EH (cell line): Measurements from ENCODE around the gene TMEM109.

Experiments
- DNase-seq: peaks from one replicate; pipeline ENCODE4 v3.0.0-alpha.2; 2015; ENCODE audit warnings: low read depth

Gene TMEM109

DNA sequence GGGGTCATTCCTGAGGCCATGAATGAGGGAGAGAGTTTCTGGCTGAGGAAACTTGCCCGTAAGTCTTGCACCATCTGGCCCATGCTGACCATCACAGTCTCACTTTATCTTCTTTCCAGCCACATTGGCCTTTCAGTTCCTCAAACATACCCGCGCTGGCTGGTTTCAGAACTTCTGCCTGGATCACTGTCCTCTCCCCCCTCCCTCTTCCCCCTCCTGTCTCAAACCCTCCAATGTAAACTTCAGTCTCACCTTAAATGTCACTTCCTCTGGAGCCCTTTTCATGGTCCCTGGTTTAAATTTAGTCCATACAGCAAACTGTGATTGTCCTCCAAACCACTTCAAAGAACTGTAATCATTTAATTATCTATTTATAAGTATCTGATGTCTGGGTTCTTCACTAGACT is 3.7 kb upstream of the TMEM109 start:
- no peak for DNase-seq

DNA sequence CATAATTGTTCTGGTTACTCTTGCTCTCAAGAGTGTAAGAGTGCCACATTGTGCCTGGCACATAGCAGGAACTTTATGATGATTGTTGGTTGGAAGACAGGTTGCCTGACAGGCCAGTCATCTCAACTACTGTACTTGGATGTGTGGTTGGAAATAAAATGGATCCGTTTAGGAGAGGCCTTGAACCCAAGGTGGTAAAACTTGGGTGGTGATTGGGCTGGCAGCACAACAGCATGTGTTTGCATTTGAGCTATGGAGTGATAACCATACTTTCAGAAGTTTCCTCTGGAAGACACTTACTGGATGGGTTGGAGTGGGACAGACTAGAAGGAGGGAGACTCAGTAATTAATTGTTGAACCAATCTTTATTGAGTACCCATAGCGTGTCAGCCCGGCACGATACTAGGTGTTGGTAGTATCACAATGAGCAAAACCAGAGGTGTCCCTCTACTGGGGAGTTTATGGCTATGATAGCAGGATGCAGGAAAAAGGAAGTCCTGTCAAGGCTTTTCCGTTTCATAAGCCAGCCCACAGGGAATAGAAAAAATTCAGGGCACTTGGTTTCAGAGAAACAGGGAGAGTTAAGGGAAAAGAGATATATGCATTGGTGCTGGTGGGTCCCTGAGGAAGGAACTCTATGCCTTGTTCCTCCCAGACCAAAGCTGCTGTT is 3.1 kb upstream of the TMEM109 start:
- DNase-seq = peak; percentile 17

DNA sequence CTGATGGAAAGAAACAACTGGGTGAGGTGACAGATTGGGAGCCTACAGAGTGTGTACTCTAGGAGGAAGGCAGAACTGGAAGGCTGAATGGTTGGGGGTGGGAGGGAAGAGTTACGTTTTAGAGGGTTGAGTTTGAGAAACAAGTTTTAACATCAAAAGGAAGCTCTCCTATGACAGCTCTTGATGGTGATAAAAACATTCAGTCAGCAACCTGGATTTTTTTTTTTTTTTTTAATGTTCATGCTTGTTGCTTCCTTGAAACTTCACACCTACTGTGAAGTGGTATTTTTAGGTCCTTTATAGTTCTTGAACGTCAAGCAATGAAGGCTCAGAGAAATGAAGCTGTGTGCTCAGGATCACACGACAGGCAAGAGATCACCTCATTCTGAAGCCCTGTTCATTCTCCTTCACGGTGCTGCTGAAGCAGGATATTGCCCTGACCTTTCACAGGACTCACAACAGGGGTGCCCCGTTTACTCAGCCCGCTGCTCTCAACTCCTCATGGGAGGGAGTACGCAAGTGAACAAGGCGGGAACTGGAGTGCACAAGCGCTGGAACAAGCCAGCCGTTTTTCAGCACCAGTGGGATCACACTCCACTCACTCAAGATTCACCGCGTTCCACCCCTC is 1.6 kb upstream of the TMEM109 start:
- no peak for DNase-seq

DNA sequence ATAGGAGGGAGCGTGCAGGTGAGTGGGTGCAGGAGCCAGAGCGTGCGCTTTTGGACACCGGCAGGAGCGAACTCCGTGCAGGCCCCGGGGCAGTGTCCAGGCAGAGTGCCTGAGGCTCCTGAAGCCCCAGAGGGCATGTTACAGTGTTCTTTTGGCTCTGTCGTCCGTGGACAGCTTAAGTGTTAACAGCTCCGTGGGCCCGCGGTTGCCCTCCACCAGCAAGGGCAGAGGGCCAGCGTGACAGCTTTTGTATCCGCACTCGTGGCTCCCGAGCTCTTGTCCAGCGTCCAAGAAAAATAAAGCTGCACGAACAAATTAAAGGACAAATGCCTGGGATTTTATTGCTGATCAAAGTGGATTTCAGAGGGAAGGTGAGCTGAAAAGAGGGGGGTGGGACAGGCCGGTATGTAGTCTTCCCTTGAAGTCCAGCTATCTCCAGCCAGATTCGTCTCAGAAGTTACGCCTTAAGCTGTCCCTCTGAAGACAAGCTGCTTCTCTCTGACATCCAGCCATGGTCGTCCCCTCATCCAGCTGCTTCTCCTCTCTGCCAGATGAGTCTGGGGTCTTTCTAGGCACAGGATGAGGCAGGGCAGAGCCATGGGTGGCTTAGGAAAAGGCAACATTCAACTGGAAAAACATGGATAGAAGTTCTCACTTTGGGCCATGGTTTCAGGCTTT is 968 bp upstream of the TMEM109 start:
- DNase-seq = no peak

DNA sequence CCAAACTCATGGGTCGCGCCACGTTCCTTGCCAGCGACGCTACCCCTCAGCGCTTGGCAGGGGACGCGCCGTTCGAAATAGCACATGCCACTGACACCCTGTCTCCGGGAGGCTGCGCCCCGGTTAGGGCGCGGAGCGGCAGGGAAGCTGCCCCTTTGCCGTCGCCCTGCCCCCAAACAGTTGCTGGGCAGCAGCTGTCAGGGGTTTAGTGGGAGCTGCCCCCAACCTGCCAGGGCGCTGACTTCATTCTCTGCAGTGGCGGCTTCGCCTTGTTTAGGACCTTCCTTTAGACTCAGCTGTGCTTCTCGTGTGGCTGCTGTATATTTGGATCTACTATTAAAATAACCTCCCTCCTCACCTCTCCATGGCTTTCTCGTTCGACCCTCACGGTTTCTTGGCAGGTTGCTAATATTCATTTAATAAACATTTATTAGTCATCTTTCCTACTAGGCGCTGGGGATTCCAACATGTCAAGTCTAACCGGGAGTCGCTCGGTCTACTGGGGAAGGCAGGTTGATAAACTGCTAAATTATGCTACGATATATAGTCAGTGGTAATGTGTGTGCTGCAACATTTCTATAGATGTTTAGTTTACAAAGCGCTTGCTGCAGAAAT is 782 bp downstream of the TMEM109 start:
- DNase-seq = peak; percentile 41

DNA sequence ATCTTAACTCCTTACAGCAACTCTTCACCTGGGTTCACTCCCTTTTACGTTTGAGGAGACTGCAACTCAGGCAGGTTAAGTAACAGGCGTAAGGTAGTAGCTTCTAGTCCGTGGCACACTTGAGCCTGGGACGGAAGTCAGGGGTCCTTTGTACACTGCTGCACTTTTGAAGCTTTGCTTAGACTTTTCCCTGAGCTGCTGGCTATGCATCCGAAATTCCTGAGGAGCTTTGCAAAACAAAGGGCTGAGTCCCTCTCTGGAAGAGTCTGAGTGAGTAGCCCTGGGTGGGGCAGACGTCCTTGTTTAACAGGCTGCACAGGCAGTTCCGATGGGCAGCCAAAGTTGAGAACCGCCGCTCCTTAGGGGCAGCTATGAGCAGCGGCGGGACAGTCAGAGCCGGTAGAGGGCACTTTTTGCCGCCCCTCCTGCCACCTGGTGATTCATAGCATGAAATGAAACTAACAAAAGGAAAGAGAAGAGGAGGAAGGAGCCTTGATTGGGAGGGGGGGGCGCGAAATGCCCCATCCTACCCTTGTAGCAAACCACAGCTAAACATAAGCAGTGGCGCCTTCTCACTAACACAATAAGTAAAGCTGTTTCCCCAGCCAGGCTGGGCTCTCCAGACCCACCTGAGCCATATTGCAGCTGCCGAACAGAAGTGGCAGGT is 1.4 kb downstream of the TMEM109 start:
- DNase-seq = peak; percentile 78

DNA sequence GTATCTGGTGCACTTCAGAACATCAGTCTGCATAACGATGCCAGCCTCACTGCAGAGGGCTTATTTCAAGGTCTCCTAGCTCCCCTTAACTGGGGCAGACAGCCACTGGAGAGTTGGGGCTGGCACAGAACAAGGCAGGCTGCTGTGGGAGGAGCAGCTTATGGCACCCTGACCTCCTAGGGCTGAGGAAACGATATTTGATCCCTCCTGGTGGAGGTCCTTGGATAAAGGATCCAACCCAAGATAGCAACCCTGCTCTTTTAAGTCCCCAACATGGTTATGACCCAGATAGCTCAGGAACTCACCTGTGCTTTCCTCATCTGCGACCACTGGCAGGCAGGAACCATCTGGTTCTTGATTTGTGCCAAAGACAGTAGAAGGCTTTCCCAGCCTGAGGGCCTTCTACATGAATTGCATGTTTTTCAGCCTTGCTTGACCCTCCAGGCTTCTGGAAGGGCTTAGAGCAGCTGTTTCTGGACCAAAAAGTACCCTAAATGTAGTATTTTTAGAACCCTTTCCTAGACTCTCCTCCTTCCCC is 2.8 kb downstream of the TMEM109 start:
- no peak for DNase-seq

DNA sequence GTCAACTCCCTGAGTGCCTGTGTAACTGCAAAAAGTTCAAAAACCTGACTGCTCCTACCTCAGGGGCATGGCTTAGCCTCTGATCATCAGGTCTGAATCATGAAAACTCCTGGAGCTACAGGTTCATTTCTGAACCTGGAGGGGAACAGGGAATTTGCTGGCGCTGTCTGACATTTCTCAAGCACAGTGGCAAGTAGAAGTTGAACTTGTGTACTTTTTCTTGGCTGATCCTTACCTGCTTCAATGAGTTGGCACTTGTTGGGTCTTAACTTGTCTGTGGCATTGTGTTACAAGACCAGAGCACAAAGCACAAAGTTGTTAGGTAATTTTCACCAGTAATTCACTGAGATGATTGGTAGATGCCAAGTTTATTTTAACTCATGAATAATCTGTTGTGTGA is 3.3 kb downstream of the TMEM109 start:
- DNase-seq = no peak

DNA sequence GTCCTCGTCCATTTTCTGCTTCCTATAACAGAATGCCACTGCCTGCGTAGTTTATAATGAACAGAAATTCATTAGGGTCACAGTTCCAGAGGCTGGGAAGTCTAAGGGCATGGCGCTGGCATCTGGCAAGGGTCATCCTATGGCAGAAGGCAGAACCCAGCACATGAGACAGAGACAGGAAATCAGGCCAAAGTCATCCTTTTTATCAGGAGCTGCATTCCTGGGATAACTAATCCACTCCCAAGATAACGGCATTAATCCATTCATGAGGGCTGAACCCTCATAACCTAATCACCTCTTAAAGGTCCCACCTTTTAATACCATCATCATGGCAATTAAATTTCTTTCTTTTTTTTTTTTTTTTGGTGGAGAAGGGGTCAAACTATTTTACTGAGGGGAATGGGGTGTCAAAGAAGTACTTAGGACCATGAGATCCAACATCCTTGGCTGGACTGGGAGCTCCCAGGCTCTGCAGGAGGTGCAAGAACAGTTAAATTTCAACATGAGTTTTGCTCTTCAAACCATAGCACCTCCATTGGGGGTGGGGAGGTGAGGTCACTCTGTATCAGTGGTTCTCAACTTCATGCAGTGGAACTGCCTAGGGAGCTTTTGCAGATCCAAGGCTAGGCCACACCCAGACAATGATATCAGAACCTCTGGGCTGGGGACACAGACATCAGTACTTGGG is 4.4 kb downstream of the TMEM109 start:
- DNase-seq = no peak

DNA sequence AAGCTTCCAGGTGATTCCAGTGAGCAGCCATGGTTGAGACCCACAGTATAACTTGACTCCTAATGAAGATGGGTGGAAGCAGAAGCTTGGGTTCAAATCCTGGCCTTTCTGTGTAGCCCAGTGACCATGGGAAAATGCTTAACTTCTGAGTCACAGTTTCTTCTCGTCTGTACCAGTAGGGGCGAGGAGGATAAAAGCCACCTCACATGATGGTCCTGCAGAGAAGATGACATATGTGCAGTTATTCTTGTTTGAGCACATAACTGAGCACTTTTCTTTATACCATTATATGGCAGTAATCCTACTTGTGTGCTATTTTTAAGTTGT is 4.9 kb downstream of the TMEM109 start:
- peak; percentile 73 for DNase-seq

DNA sequence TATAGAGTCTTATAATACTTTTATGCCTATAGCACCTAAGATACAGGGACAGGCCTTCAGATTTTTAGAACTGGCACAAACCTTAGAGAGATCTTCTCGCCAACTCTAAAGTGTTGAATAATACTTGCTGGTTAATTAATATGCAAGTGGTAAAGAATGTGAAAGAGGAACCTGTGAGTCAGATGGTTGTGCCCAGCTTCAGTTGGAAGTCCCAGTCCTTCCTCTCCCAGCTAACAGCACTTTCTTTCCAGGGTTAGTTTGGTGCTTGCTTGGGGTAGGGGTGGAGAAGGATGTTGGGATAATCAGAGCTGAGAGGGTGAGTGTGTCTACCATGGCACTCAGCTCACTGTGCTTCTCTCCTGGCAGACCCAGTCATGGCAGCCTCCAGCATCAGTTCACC is 5.4 kb downstream of the TMEM109 start:
- DNase-seq = peak; percentile 15

DNA sequence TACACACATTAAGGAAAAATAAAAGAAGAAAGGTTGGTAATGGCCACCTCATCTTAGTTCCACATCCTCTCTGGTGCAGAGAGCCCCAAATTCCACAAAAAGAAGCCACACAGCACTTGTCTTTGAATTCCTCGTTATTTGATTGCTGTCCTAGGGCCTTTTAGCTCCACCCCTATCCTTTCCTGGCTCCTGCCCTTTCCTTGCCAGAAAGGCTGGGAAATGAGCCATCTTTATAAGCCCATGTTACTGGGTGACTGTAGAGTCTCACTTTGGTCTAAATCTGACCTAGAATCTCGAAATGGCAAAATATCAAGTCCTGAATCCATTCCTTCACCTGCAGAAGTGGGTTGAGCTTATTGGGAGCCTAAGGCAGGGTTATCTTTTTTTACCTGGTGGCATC is 6.0 kb downstream of the TMEM109 start:
- DNase-seq = peak; percentile 42

DNA sequence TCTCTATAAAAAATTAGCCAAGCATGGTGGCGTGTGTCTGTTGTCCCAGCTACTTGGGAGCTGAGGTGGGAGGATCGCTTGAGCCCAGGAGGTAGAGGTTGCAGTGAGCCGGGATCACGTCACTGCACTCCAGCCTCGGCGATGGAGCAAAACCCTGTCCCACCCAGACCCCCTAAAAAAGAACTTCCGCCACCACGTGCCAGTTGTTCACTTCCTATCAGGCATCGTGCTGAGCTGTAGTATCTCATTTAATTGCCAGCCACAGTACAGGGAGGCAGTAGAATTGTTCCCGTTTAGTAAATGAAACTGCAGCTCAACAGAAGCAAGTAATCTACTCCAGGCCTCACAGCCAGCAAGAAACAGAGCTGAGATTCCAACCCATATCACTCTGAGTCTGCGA is 7.3 kb downstream of the TMEM109 start:
- DNase-seq = no peak

DNA sequence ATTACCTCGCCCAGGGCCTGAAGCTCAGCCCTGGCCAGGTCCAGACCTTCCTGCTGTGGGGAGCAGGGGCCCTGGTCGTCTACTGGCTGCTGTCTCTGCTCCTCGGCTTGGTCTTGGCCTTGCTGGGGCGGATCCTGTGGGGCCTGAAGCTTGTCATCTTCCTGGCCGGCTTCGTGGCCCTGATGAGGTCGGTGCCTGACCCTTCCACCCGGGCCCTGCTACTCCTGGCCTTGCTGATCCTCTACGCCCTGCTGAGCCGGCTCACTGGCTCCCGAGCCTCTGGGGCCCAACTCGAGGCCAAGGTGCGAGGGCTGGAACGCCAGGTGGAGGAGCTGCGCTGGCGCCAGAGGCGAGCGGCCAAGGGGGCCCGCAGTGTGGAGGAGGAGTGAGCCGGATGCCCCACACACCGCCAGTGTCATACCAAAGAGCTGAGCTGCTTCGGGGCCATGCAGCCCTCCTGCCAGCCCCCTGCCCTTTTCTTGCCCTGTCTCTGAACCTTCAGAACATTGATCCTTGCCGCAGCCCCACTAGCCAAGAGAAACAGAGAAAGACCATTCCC is 7.9 kb downstream of the TMEM109 start:
- DNase-seq = no peak

DNA sequence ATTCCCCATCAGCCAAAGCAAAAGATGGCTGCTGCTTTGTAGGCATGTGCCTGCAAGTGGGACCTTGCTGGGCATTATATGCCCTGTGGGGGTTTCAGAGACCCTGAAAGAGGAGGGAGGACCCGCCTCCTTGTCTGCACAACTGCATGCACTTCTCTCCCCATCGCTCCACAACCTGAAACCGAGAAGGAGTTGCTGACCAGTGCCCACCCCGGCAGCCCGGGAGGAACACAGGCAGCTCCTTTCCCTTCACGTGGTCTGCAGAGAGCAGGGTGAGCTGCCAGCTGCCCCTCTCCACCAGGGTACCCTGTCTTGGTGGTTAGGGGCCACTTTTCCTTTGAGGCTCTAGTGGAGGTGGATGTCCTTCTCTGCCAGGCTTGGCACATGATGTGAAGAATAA is 8.9 kb downstream of the TMEM109 start:
- no peak for DNase-seq

DNA sequence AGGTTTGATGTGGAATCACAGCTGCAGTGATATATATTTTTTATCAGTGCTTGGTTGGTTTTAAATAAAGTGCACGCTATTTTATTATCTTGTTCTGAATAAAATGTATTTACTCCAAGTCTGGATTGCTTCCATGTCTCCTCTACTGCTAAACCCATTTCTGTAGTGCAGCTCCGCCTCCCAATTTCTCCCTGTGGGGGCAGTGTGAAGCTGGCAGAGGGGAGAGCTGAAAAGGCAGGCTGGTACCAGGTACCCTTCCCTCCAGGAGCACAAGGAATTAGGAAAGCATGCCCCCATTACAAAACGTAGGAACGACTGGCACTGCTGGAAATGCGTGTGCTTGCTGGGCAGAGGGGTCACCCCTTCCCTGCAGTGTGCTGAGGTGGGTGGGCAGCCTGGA is 9.4 kb downstream of the TMEM109 start:
- DNase-seq = no peak

DNA sequence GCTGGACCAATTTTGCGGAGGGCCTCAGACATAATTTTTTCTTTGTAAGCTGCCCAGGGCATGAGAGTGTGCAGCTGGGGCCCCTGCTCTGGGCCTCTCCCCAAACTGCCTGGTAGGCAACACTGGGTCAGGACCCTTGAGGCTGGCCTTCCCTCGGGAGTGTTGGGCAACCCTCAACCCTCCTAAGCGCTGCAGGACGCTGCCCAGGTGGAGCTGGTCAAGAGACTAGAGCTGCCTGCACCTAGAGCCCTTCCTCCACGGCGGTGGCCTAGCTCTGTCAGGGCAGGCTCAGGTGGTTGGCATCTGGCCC is 9.8 kb downstream of the TMEM109 start:
- no peak for DNase-seq

DNA sequence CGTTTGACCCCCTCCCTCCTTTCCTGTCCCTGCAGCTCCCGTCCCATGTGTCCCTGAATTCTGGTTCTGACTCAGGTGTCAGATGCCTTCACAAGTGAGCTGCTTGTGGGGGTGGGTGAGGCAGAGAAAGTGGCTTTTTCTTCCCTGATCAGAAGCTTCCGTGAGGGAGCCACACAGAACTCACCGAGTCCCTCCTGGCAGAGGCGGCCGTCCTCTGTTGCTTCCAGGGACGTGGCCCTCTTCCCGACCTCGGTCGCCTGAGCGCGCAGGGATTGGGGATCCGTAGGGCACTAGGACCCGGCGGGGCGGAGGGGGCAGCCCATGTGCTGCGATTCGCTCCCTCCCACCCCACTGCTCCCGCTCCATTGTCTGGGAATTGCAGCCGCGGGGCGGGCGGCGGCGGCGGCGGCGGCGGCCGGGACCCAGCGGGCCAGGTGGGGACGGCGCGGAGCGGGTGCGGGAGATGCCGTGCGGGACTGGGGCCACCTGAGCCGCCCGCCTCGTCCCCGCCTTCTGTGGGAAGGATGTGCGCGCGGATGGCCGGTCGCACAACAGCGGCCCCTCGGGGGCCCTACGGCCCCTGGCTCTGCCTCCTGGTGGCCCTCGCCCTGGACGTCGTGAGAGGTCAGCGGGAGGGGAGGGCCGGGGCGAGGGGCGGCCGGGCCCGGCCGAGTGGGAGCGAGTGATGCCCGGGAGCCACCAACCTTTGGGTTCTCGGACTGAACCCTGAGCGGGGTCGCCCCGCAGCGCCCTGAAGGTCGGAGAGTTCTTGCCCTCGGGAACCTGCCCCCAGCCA is 10.3 kb downstream of the TMEM109 start, which contains the start of gene TMEM132A:
TMEM132A (plus strand) TSS at position 351 of the 796 bp plus-strand sequence; CDS start at position 525, 174 bp downstream.
- peak; percentile 78 for DNase-seq

DNA sequence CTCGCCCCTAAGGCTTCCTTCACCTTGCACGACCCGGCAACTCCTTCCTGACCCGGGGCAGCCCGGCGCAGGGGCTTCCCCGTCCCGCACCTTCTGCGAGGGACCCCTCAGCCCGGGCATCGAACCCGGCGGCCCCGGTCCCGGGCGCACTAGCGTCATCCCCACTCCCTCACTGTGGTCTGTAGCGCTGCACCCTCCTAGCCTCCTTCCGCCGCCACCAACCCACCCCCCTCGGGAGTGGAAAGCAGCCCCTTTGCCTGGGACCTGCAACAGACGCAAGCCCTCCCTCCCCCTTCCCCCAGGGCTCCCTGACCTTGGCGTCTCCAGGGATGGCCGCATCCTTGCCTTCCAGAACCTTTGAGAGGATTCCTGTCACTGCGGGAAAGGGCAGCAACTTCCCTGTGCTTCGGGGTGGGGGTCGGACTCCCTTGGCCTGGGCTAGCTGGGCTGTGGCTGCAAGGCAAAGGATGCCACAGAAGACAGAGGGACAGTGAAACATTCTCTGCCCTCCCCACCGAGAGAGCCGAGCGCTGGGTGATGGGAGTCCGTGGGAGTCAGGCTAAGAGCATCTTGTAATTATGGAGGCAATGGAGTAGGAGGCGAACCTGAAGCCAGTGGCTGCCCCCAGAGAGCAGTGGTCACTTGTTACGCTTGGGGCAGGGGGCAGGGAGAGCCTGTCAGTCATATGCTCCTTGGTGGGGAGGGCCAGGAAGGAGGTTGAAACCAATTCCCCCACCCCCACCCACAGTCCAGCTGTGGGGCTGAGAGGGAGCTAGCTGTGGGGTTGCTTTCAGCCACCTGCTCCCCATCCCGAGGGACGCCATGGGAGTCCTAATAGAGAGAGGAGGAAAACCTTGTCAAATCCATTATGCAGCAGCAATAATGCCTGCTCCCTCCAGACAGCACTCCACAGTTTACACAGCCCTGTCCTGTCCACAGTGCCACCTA is 11.2 kb downstream of the TMEM109 start:
- peak; percentile 8 for DNase-seq

DNA sequence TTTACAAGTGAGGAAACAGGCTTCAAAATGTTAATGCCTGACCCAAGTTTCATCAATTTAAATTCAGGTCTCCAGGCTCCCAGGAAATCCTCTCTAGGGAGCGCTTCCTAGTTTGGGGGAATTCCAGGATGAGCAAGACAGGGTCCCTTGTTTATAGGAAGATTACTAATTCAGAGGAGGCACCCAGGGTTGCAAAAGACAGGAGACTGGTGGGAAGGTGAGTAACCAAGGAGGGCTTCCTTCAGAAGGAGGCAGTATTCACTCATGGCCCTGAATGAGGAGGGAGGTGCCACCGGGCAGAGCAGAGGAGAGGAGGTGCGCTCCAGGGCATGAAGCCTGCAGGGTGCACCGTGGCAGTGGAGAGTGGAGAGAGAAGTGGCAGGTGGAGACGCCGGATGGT is 11.9 kb downstream of the TMEM109 start:
- peak; percentile 73 for DNase-seq
